NCI-H146 treated with DMSO at 0.1 percent for 48 hours (cell line): ENCODE results near the gene VAMP4.
"Not testable (repeated sequence)": the region's sequence is repeated elsewhere in the genome, so short reads cannot be mapped to it uniquely, and the experiment has no call there.

Experiments used
- DNase-seq: peaks from one replicate; lab custom pipeline; 2025; ENCODE audit not compliant: unreplicated experiment; lab: John Stamatoyannopoulos, UW

The VAMP4 gene

DNA sequence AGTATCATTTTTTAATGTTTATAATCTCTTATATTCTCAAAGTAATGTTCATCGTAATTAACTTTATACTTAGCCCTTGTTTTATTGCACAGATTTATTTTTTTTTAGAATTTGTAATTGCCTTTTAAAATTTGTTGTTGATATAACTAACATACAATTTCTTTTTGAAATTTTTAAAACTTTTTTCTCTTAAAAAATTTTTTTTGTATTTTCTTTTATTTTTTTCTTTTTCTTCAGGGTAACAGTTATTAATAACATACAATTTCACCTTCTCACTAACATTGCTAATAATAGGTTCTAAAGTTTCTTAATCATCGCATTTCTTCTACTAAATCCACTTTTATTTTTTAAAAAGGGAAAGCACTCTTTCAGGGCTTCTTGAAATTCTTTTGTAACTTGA lies 11.3 kb upstream of the VAMP4 start:
- DNase-seq: no peak

DNA sequence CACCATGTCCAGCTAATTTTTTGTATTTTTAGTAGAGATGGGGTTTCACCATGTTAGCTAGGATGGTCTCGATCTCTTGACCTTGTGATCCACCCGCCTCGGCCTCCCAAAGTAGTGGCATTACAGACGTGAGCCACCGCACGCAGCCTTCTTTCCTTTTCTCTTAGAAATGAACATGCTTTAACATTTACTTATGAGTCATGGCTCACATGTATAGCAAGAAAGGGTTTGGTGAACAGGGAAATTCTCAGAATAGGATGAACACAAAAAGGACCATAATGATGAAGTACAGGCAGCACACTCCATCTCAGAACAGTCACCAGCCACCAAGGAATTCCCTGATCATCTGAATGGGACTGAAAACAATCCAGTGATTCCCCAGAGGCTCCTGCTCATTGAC lies 9.4 kb upstream of the VAMP4 start:
- no peak for DNase-seq

DNA sequence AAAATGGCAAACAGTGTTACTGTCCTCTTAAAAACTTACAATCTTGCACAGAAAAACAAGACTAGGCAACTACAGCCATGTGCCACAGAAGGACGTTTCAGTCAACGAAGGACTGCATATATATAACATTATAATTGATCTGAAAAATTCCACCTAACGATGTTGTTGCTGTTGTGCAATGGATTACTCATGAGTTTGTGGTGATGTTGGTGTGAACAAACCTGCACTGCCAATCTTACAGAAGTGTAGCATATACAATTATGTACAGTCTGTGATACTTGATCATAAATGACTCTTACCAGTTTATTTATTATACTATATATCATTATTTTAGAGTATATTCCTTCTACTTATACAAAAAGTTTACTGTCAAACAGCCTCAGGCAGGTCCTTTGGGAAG lies 6.8 kb upstream of the VAMP4 start:
- DNase-seq: no peak

DNA sequence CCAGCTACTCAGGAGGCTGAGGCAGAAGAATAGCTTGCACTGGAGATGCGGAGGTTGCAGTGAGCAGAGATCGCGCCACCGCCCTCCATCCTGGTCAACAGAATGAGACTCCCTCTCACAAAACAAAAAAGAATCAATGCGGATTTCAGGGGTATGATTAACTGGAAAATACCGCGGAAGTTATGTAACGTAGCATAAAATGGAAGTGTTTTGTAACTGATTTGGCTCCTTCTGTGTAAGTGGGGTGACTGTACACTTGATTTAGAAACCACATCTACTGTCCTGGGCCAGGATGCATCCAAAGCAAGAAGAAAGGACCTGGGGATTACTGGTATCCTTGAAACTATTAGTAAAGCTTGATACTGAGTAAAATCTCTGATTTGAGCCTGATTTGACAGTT lies 3.1 kb upstream of the VAMP4 start:
- DNase-seq: no peak

DNA sequence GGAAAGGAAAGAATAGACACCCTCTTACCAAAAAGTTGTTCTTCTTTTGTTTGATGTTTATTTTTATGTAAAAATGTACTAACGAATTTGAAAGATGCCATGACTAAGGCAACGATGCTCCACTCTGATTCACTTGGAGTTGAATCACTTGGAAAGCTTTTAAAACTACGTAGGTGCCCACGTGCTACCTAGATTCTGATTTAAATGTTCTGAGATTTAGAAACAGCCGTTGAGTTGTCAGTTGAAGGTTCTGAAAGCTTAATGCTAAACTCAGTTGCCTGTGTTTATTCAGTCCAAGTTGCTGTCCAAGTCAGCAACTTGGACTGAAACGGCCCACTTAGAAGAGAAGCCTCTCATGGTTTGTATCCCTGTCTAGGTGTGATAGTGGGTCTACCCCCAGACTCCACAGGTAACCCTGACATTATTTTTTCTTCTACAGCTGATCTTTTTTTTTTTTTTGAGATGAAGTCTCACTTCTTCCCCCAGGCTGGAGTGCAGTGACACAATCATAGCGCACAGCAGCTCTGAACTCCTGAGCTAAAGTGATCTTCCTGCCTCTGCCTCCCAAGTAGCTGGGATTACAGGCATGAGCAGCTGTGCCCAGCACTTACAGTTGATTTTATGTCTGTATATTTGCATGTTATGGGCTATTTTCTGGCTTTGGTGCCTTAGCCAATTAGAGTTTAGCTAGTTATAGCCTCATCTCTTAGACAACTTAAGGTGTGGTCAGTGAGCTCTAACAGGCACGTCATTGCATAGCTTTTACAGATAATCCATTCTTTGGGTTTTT lies 1.4 kb upstream of the VAMP4 start:
- no peak for DNase-seq

DNA sequence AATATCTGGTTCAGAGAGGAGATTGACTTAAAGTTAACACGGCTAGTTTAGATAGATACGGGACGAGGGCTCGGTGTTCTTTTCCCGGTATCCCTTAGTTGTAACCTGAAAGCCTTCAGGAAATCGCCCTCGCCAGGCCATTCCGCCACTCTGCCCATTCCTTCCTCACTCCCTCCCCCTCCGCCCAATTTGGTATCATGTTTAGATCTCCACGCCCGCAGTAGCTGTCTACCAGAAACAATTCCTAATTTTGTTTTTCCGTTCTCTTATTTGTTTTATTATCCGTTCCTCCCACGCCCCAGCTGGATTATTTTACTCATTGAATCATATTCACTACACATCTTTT lies 685 bp upstream of the VAMP4 start:
- peak; percentile 60 for DNase-seq

DNA sequence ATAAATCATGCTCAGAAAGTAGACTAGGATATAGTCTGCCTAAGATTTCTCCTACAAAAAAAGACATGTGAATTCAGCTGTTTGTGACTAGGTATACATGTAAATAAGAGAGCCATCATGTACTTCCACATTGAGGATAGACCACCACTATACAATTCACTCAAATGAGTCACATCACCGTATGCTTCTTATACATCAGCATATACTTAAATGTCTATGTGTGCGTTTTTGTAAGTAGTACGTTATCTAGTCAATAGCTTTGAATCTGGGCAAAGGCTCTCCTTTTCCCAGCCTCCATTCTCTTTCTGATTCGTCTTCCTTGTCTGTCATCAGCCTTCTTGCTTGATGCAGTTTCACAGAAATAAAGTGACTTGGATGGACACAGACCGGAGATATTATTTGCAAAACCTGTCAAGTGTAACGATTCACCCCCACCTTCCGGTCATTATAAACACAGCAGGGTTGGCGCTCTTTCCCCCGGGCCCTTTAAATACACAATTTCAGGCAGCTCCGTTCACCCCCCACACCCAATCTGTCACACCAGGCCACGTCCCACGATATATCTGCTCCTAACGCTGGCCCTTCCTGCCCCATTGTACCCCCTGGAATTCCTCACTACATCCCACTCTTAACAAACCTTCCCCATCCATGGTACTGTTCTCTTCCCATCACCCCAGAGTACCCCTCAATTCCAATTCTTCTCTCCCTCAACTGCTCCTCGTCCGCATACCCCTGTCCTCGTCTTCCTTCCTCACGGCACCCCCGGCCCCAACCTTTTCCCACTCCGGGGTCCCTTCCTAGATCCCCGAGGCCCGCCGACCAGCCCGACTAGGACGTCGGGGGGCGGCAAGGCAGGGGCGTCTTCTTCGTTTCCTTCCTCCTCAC lies 636 bp downstream of the VAMP4 start:
- peak; percentile 55 for DNase-seq

DNA sequence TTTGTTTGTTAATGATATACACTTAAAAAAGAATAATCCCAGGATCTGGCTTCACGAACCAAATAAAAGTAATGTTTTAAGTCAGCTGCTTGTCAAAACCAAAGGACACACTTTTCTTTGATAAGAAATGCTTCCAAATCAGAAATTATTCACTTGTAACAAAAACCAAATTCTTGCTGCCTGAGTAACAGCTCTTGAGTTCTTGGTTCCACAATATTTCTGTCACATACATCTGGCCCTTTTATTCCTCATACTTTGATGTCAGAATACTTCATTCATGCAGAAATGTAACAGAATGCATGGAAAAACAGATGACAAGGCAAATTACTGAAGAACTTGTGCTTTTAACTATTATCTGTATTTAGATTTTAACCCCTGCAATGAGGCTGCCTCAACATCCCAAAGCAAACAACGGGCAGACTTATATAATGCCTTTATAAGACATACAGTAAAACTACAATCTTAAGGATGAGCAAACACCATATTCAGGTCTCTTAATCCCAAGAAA lies 1.5 kb downstream of the VAMP4 start:
- no peak for DNase-seq

DNA sequence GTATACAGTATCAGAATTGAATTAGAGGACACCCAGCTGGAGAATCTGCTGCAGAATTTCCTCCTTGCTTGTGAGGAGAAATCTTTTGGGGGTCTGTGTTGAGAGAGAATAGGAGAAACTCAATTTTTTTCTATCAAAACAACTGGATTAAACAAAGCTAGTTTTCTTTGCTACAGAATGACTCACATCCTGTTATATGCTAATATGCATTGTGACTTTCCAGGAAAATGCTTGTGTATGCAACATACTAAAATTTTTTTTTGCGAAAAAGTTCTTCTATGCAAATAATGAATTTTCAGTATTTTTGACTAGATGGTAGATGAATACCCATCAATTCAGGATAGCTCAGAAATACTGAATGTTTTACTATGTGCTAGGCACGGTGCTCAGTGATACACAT lies 2.2 kb downstream of the VAMP4 start:
- DNase-seq: no peak

DNA sequence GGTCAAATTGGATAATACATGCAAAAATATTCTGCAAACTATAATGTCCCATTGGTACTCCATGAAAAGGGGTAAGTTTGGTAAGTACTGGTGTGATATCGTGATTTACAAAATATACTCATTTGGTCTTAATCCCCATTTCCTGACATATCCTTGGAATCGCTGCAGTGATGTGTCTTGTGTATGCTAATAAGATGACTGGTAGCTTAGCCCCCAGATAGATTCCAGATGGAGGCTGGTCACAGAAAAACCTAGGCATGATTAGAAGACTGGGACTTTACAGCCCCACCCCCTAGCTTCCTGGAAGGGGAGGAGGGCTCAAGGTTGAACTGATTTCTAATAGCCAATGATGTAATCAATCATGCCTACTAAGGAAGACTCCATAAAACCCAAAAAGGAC lies 3.0 kb downstream of the VAMP4 start:
- no peak for DNase-seq

DNA sequence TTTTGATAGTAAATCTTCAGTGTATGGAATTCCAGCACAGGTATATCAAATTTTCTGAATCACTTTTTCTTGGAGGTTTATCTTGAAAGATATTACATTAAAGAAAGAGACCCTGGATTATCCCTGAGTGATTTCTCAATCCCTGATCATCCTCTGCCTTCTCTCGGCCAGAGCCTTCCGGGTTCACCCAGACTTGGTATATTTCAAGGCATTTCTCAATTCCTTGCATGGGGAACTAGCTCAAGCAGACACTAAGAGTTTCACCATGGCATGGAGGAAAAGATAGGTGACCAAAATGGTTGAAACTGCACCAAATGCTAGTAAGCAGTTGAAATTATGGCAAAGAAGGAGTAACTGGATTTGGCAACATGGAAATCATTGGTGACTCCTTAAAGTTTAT lies 5.7 kb downstream of the VAMP4 start:
- DNase-seq: no peak

DNA sequence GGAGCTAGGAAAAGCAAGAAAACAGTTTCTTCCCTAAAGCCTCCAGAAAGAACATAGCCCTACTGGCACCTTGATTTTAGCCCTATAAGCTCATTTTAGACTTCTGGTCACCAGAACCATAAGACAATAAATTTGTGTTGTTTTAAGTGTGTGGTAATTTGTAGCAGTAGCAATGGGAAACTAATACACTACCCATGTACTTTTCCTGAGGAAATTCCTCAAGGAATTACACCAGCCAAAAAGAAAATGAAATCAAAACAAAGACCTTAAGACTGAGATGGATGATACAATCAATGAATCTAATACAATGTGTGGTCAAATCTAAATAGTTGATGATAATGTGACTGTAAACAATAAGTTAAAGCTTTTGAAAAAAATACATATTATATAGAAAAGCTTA lies 11.8 kb downstream of the VAMP4 start:
- DNase-seq: no peak

DNA sequence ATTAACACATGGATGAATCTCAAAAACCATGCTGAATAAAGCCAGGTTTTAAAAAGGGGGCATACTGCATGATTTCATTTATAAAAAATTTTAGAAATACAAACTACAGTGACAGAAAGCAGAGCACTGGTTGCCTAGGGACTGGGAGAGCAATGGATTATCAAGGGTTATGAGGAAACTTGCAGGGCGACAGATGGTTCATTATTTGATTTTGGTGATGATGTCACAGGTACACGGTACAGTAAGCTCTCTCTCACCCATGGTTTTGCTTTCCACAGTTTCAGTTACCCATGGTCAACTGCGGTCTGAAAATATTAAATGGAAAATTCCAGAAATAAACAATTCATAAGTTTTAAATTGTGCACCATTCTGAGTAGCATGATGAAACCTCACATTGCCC lies 14.1 kb downstream of the VAMP4 start:
- no peak for DNase-seq

DNA sequence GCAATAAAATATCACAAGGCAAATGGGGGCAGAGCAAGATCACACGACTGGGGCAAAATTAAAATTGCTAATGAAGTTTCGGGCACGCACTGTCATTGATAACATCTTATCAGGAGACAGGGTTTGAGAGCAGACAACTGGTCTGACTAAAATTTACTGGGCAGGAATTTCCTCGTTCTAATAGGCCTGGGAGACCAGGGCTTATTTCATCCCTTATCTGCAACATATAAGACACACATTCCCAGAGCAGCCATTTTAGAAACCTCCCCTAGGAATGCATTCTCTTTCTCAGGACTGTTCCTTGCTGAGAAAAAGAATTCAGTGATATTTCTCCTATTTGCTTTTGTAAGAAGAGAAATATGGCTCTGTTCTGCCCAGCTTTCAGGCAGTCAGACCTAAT lies 18.7 kb downstream of the VAMP4 start:
- not testable (repeated sequence) for DNase-seq

DNA sequence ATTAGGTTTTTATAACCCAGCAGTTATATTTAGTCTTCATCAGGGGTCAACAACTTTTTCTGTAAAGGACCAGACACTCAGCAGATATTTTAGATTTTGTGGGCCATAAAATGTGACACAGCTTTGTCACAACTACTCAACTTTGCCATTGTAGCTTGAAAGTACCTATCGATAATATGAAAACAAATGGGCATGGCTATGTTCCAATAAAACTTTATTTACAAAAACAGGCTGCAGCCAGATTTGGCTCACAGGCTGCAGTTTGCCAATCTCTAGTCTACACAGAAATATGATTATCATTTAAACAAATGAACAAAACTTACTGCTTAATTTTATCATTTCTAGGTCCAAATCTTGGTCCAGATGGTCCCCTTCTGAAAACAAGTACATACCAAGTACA lies 23.0 kb downstream of the VAMP4 start:
- no peak for DNase-seq

DNA sequence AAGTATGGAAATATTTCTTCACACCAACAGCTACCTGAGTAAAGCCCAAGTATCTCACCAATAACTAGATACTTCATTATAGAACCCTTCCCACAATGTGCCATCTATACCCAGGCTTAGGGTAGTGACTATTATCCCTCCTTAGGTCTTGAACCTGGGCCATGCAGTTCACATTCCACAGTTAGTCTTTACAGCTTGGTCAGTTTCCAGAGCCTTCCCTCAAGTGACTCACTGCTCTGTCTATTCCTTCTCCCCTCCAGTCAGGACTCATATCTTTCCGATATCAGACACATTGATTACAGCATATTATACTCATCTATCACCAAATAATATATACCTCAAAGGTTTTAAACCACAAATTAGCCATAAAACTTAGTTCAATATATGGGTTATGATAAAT lies 23.6 kb downstream of the VAMP4 start:
- no peak for DNase-seq

DNA sequence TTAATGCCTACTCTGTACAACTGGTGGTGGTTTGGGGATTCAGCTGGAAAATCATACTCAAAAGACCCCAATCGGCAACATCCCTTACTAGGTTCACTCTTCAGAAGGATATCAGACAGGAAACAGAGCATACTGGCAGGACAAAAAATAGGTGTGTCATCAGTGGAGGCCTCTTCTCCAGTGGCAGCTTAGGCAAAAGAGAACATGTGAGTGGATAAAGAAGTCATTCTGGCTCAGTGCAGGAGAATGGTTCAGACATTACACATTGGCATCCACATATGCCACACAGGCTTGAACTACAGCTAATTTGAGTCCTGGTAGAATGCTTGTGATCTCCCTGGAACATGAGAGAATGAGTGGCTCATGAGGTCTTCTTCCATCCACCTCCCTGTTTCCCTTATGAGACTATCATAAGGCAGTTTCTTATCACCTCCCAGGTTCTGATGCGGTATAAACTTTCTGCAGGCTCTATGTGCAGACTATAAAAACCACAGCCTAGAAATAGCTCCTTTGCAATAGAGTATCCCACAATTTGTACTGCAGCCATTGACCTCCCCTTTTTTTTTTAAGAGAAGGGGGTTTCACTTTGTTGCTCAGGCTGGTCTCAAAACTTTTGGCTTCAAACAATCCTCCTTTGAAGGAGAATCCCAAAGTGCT lies 24.7 kb downstream of the VAMP4 start:
- DNase-seq: no peak

DNA sequence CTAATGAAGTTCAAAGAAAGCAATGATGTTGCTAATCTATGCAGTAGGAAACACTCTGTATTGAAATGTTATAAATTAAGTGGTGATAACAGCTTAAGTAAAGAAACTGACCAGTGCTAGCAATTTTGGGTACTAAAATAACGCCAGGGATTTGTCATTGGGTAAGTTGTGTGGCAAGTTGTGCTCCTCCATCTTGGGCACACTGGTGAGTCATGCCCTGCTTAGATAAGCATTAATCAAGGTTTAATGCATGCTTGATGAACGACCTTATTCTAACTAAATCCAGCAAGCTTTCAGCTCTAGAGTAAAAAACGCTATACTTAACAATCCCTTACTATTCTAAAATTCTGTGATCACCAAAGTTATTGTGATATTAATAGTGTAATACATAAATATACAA lies 25.2 kb downstream of the VAMP4 start:
- DNase-seq: no peak

DNA sequence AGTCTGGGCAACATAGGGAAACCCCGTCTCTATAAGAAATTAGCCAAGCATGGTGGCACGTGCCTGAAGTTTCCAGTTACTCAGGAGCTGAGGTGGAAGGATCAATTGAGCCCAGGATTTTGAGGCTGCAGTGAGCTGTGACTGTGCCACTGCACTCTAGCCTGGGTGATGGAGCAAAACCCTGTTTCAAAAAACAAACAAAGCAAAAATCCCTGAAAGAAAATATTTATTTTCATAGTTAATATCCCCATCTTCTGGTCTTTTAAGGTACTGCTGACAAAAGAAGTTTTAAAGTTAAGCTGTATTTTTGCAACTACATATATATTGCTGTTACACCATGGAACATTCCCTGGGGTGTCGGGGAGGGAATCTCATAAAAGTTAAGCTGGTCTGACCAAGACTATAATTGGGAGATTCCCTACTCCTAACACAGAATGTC lies 26.0 kb downstream of the VAMP4 start:
- no peak for DNase-seq

DNA sequence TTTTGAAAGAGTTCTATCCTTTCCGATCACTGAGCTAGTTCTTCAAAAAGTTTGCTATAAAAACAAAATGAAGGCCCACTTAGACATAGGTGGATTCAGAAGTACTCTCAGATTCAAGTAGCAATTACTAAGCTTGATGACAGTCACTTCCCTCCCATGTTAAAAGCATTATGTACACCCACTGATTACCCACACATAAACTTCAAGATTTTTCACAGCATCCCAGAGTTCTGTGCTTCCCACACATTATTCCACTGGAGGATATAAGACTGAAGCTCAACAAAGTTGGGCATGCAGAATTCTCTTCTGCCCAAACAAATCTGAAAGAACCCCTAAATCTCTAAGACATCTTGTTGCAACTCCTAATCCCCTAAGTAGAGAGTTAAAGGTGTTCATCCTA lies 29.5 kb downstream of the VAMP4 start:
- DNase-seq: no peak

DNA sequence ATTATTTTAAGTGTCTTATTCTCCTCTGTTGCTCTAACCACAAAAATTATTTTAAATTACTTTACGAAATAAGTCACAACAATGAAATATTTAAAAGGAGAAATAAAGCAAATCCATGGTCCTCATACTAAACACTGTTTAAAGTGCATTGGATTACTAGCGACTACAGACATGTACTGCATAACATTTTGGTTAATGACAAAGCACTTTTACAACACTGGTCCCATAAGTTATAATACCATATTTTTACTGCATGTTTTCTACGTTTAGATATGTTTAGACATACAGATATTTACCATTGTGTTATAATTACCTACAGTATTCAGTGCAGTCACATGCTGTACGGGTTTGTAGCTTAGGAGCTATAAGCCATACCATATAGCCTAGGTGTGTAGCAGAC lies 30.2 kb downstream of the VAMP4 start:
- no peak for DNase-seq

DNA sequence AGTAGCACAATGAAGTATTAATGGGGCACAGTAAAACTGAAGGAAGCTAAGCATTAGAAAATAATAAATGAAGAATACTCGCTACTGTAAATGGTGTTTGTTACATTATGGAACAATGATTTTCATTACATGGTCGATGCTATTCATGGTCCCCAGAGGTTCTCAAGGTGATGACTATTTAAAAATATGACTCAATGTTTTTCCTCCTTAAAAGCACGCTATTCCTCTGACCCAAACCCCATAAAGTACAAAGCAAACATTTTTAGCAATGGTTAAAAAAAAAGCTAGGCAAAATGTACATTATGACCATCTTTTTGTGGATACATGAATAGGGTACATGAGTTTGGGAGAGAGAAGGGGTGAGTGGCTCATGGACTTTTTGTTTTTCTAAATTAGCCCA lies 34.3 kb downstream of the VAMP4 start:
- DNase-seq: no peak
